ACC112 (cell line): ENCODE data around the gene PCARE.
"Not testable (repeated sequence)": the region's sequence is repeated elsewhere in the genome, so short reads cannot be mapped to it uniquely, and the experiment has no call there.

Source experiments
- H2AFZ ChIP-seq: fragments of 200-600 bp; sonication (generic); one replicate; pipeline ENCODE4 v1.6.0; 2017; ENCODE audit warnings: antibody characterized with exemption, low read length; ENCODE audit not compliant: unreplicated experiment
- H3K27ac ChIP-seq: fragments of 200-600 bp; sonication (generic); 2 replicates; pipeline ENCODE4 v1.5.1; 2014; ENCODE audit warnings: low read depth, mild to moderate bottlenecking, antibody characterized with exemption, low read length, moderate library complexity
- H3K27me3 ChIP-seq: fragments of 200-600 bp; sonication (generic); 2 replicates; pipeline ENCODE4 v1.6.1; 2014; ENCODE audit warnings: mild to moderate bottlenecking, antibody characterized with exemption, low read length, moderate library complexity, mixed read lengths; ENCODE audit not compliant: insufficient read depth
- H3K36me3 ChIP-seq: fragments of 200-600 bp; sonication (generic); 2 replicates; pipeline ENCODE4 v1.6.1; 2016; ENCODE audit warnings: mild to moderate bottlenecking, antibody characterized with exemption, low read length, moderate library complexity, mixed read lengths; ENCODE audit not compliant: insufficient read depth
- H3K4me1 ChIP-seq: fragments of 200-600 bp; sonication (generic); one replicate; pipeline ENCODE4 v1.6.1; 2016; ENCODE audit warnings: low read length, mixed read lengths; ENCODE audit not compliant: insufficient read depth, unreplicated experiment, control insufficient read depth
- H3K4me3 ChIP-seq: fragments of 200-600 bp; sonication (generic); 2 replicates; pipeline ENCODE4 v1.5.1; 2014; ENCODE audit warnings: mild to moderate bottlenecking, low read depth, low read length
- H3K79me2 ChIP-seq: fragments of 200-600 bp; sonication (generic); one replicate; pipeline ENCODE4 v1.6.0; 2016; ENCODE audit warnings: low read length; ENCODE audit not compliant: control insufficient read depth, unreplicated experiment, insufficient read depth

PCARE gene

GRCh38 chr2:29113027-29113686 is 38.8 kb upstream of the PCARE start:
- Histone ChIP-seq H3K4me3 (no peak overlapping the region), H3K27me3 (no peaks in the 10 kb centered on the region), H3K27ac (no peak overlapping the region), H3K36me3 (no peaks in the 10 kb centered on the region), H3K4me1 (peaks cover 50% of the 10 kb centered on the region), H2AFZ (no peak overlapping the region), H3K79me2 (peaks cover 24% of the 10 kb centered on the region)

- H3K36me3 ChIP-seq = no peaks in the 10 kb centered on the region
- H3K4me3 ChIP-seq = no peak overlapping the region
- no peak overlapping the region for H2AFZ ChIP-seq
- H3K27me3 ChIP-seq = no peaks in the 10 kb centered on the region
- peaks cover 17% of the 10 kb centered on the region for H3K79me2 ChIP-seq
- H3K27ac ChIP-seq = no peak overlapping the region
- peaks cover 48% of the 10 kb centered on the region for H3K4me1 ChIP-seq
Observed at GRCh38 chr2:29112379-29112778, 38.1 kb upstream of the PCARE start.

- Histone ChIP-seq H3K4me1 (peaks cover 40% of the 10 kb centered on the region), H3K36me3 (no peaks in the 10 kb centered on the region), H3K27ac (no peak overlapping the region), H3K4me3 (no peak overlapping the region), H3K79me2 (peaks cover 4% of the 10 kb centered on the region), H3K27me3 (no peaks in the 10 kb centered on the region), H2AFZ (no peak overlapping the region)
Observed at GRCh38 chr2:29110916-29111535, 36.7 kb upstream of the PCARE start.

GRCh38 chr2:29109246-29109645 is 34.9 kb upstream of the PCARE start:
- Histone ChIP-seq H3K27ac (no peak overlapping the region), H3K79me2 (no peaks in the 10 kb centered on the region), H3K4me3 (no peak overlapping the region), H2AFZ (no peak overlapping the region), H3K4me1 (peaks cover 32% of the 10 kb centered on the region), H3K27me3 (no peaks in the 10 kb centered on the region), H3K36me3 (no peaks in the 10 kb centered on the region)

GRCh38 chr2:29108225-29108624 is 33.9 kb upstream of the PCARE start:
- H3K4me1 ChIP-seq = peaks cover 21% of the 10 kb centered on the region
- no peaks in the 10 kb centered on the region for H3K27me3 ChIP-seq
- H3K36me3 ChIP-seq = no peaks in the 10 kb centered on the region
- peak overlapping the region; percentile 34; the same call in 1 of the 2 replicates for H3K4me3 ChIP-seq
- H3K27ac ChIP-seq = peak overlapping the region; percentile 77
- no peaks in the 10 kb centered on the region for H3K79me2 ChIP-seq
- peak overlapping the region; percentile 40 for H2AFZ ChIP-seq

GRCh38 chr2:29107547-29107946 is 33.2 kb upstream of the PCARE start:
- H3K27me3 ChIP-seq, H3K36me3 ChIP-seq, H3K79me2 ChIP-seq, H2AFZ ChIP-seq, H3K4me3 ChIP-seq: not testable (repeated sequence)
- Histone ChIP-seq H3K4me1 (peaks cover 20% of the 10 kb centered on the region), H3K27ac (peak overlapping the region; percentile 77)

- Histone ChIP-seq H3K36me3 (no peaks in the 10 kb centered on the region), H3K27ac (no peak overlapping the region), H3K4me3 (no peak overlapping the region), H3K79me2 (no peaks in the 10 kb centered on the region), H3K27me3 (no peaks in the 10 kb centered on the region), H3K4me1 (peaks cover 20% of the 10 kb centered on the region), H2AFZ (no peak overlapping the region)
Observed at GRCh38 chr2:29106980-29107388, 32.7 kb upstream of the PCARE start.

DNA sequence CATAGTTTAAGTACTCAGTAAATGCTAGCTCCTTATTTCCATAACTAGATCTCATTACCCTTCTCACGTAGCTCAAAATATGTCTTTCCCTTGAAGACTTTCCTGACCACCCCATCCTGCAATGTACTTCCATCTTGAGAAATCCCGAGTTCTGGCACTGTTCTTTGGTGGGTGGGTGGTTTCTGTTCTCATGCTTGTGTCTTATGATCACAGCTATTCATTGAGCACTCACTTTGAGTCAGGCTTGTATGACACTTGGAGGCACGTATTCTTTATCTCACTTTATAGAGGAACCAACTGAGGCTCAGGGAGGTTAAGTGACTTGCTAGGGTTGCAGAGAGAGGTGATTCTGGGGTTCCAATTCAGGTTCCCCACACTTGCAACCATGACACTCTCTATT is 31.9 kb upstream of the PCARE start:
- Histone ChIP-seq H3K4me1 (peaks cover 20% of the 10 kb centered on the region), H3K27ac (no peak overlapping the region), H2AFZ (no peak overlapping the region), H3K79me2 (no peaks in the 10 kb centered on the region), H3K36me3 (no peaks in the 10 kb centered on the region), H3K27me3 (no peaks in the 10 kb centered on the region), H3K4me3 (no peak overlapping the region)

- Histone ChIP-seq H2AFZ (no peak overlapping the region), H3K27ac (no peak overlapping the region), H3K4me1 (peaks cover 14% of the 10 kb centered on the region)
Observed at GRCh38 chr2:29105375-29105774, 31.1 kb upstream of the PCARE start.

GRCh38 chr2:29104688-29105087 is 30.4 kb upstream of the PCARE start:
- Histone ChIP-seq H3K36me3 (no peaks in the 10 kb centered on the region), H2AFZ (no peak overlapping the region), H3K4me3 (no peak overlapping the region), H3K27ac (no peak overlapping the region), H3K79me2 (no peaks in the 10 kb centered on the region), H3K4me1 (peaks cover 13% of the 10 kb centered on the region), H3K27me3 (no peaks in the 10 kb centered on the region)

More at GRCh38 chr2:29105375-29105774, 31.1 kb upstream of the PCARE start:
- Histone ChIP-seq H3K4me3 (no peak overlapping the region), H3K36me3 (no peaks in the 10 kb centered on the region), H3K79me2 (no peaks in the 10 kb centered on the region), H3K27me3 (no peaks in the 10 kb centered on the region)

DNA sequence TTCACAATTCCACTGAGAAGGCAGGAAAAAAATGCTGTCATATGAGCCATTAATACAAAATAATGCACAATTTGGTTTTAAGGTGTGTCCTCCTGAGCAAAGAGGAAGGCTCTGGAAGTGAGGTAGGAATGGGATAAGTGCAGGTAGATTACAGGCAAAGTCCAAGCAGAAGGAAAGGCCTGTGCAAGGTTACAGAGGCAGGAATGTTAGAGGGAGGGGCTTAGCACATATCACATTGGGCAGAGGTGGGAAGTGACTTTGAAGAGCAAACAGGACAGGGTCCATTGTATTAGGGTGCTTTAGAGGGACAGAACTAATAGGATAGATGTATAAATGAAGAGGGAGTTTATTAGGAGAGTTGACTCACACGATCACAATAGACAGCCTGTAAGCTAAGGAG is 26.2 kb upstream of the PCARE start:
- H3K79me2 ChIP-seq = no peaks in the 10 kb centered on the region
- H3K36me3 ChIP-seq = no peaks in the 10 kb centered on the region
- no peak overlapping the region for H2AFZ ChIP-seq
- no peak overlapping the region for H3K27ac ChIP-seq
- H3K27me3 ChIP-seq = no peaks in the 10 kb centered on the region
- H3K4me1 ChIP-seq = no peaks in the 10 kb centered on the region
- H3K4me3 ChIP-seq = no peak overlapping the region
